HG03521 (cell line): ENCODE results near the gene SLC25A38.

Source experiments
- ATAC-seq: cut with Tn5 transposase; IDR thresholded peaks from one replicate; pipeline ENCODE4 v1.9.1; 2021; ENCODE audit warnings: mild to moderate bottlenecking, moderate library complexity; ENCODE audit not compliant: unreplicated experiment

The SLC25A38 gene

DNA sequence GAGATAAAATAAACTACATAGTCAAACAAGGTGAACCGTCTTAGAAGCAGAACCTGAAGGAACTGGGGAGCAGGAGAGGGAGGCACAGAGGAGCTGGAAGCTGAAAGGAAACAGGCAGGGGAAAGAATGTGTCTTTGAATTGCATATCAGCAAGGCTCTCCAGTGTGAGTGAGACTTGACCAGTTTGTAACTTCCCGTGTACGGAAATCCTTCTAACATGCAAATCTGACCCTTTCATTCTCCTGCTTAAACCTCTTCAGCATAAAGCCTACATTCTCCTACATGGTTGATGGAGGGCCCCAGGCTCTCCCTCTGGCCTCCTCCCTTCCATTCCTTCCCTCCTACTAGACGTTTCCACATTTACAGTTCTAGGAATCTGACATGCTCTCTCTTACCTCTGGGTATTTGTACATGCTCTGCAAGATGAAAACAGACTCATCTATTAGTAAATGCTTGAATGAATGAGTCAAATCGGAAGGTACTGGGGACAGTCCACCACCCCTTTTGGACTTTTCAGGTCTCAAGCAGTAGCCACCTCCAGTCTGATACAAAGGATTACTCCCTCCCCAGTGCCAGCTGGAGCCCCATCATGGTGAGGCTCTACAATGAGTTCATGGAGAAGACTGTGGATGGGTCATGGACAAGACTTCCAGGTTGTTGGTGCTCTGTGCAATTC lies 6.1 kb upstream of the SLC25A38 start:
- ATAC-seq = no peak

DNA sequence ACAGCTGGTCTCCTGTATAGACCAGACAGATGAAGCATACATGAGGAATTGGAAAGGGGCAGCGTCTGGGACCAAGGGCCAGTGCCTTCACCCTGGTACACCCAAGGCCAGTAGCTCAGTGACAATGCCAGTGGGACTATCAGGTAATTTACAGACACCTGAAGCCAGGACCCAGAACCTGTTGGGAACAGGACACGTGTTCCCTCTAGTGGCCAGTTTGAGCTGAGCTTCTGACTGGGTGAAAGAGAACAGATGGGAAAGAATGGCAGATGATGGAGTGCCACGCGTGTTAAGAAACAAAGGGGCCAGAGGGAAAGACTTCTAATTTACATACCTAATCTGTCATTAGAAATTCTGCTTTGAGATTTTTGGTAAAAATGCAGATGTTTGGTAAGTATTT lies 5.1 kb upstream of the SLC25A38 start:
- ATAC-seq = no peak

DNA sequence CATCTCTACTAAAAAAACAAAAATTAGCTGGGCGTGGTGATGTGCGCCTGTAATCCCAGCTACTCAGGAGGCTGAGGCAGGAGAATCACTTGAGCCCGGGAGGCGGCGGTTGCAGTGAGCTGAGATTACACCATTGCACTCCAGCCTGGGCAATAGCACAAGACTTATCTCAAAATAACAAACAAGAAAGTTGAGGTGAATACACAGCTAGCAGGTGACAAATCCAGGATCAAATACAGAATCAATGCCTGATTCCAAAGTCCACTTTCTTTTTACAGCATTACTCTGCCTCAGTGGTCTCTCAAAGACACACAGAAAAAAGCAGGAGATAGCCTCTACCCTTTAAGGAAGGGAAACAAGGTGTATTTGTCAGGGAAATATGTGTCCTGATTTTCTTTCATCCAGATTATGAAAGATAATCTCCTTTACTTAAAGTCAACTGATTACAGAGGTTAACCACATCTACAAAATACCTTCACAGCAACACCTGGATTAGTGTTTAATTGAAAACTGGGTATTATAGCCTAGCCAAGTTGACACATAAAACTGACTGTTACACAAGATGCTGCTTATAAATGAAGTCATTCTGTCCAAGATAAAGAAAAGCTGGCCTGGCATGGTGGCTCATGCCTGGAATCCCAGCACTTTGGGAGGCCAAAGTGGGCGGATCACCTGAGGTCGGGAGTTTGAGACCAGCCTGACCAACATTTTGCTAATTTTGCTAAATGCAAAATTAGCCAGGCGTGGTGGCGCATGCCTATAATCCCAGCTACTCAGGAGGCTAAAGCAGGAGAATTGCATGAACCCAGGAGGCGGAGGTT lies 4.0 kb upstream of the SLC25A38 start:
- no peak for ATAC-seq

DNA sequence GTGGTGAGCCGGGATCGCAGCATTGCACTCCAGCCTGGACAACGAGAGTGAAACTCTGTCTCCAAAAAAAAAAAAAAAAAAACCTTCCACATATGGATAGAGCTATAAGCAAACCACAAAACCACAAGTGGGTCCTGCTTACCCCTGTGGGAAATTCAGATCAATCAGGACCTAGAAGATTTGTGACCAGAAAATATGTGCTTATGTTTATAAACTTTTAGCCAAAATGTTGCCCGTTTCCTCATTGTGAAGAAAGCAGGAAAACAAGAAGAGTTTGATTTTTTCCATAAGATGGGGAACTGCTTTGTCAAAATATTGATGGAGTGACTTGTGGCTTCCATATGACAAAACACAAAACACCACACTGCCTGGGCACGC lies 3.4 kb upstream of the SLC25A38 start:
- ATAC-seq = no peak

DNA sequence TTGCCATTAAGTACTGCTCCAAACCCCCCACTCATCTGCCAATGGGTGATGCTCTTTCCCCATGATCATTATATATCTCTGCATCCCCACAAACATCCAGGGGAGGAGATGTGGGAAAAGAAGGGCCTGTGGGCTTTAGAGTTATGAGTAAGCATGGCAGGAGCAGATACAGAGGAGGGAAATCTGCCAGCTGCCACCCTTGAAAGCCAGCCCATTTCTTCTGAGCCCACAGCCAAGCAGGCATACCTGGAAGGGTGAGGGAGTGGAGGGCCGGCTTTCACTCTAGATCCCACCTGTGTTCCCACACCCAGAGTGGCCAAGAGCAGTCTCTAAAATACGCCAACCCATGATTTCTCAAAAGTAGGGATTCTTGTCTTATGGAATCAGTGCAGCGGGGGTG lies 1.7 kb upstream of the SLC25A38 start:
- no peak for ATAC-seq

DNA sequence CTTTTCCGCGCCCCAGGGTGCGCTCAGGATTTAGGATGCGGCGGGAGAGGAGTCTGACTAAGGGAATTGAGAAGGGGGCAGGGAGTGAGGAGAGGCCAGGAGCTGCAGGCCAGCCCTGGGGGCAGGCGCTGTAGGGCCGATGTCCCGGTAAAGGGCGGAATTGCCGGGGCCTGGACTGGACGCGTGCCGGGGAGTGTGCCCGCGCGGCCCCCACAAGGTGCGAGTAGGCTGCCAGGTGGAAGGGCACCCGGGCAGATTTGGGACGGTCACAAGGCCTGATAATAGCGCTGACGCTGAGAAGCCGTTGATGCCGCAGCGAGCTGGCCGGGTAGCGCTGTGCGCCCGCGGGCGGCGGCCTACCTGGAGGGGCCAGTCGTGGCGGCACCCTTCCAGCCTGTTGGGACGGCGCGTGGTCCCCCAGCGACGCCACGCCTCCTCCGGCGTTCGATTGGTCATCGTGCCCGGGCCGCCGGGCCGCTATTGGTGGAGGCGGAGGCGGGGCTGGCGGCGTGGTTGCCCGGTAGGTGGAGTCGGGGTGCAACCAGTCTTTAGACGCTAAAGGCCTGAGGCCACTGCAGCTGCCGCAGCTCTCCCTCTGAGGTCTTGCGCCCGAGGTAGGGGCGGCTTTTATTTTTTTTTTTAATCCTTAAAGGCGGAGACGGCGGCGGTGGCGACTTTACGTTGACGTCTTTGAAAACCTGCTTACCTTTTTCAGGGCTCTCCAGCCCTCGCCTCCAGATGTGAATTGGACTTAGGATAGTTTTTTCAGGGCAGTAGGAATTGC lies 903 bp downstream of the SLC25A38 start:
- ATAC-seq = peak; percentile 75

DNA sequence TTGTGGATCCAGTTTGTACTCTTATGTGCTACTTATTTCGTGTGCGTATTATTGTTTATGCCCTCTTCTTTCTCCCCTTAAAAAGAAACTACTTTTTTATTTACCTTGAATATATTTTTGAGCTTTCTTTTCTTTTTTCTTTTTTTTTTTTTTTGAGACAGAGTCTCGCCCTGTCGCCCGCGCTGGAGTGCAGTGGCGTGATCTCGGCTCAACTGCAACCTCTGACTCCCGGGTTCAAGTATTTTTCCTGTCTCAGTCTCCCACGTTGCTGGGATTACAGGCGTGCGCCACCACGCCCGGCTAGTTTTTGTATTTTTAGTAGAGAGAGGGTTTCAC lies 1.5 kb downstream of the SLC25A38 start:
- no peak for ATAC-seq

DNA sequence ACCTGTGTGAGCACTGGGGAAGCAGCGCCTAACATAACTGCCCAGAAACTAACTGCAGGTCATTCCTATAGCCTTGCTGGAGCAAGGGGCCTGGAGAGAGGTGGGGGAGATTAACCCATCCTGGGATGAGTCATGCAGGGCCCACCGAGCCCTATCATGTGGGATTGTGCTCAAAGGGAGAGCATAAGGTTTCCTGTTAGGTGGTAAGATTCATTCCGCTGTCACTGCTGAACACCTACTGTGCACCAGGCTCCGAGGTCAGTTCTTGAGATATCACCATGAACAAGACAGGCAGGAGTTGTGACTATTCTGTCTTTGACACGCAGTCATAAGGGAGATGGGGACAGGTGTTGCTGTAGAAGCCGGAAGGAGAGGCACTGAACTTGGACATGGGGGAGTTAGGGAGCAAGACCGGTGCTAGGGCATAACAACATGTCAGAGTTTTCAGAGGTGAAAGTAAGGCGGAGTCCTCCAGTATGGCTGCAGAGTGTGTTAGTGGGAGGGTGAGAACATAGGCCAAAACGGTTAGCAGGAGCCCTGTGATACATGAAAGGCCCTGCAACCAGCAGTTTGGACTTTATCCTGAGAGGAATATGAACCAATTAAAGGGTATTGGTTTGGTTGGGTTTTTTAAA lies 2.4 kb downstream of the SLC25A38 start:
- ATAC-seq = no peak

DNA sequence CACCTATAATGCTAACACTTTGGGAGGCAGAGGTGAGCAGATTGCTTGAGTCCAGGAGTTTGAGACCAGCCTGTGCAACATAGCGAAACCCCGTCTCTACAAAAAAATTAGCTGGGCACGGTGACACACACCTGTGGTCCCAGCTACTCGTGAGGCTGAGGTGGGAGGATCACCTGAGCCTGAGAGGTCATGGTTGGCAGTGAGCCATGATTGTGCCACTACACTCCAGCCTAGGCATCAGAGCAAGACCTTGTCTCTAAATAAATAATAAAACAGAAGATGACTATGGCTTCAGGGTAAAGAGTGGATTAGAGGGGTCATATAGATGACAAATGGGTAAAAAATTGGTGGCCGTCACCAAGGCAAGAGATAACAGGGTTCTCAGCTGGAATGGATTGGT lies 3.1 kb downstream of the SLC25A38 start:
- no peak for ATAC-seq

DNA sequence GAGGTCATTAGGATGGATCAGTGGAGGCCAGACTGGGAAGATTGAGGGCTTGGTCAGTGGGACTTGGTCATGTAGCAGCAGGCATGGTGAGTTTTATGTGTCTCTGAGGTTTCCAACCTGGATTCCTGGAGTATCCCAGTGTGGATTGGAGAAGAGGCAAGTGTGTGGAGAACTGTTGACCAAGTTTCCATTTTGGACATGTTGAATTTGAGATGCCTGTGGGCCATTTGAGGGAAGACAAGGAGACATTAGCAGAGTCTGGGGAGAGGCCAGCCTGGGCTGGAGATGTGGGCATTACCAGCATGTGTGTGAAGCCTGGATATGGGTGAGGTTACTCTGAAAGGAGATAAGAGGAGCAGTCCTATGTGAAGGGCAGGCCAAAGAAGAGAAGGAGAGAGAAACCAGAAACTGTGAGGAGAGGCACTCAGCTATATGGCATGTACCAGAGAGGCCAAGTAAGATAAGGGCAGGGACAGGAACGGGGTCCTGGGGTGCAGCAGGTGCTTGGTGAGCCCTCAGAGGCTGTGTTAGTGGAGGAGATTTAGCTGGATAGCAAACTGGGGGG lies 4.3 kb downstream of the SLC25A38 start:
- no peak for ATAC-seq

DNA sequence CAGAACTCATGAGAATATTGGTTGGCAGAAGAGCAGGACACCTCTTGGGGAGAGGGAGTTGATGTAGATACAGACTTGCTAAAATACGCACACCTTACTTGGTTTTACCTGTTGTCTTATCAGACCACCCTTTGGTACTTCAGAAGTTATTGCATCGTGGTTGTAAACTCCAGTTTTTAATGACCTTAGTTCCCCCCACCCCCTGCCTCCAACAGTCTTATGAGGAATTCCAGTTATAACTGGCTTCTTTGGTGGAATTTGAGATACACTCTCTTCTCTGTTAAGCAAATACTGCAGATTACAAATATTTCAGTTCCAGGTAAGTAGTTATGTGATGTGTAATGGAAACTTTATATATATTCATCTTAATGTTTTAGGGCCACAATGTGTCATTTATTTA lies 5.0 kb downstream of the SLC25A38 start:
- ATAC-seq = no peak

DNA sequence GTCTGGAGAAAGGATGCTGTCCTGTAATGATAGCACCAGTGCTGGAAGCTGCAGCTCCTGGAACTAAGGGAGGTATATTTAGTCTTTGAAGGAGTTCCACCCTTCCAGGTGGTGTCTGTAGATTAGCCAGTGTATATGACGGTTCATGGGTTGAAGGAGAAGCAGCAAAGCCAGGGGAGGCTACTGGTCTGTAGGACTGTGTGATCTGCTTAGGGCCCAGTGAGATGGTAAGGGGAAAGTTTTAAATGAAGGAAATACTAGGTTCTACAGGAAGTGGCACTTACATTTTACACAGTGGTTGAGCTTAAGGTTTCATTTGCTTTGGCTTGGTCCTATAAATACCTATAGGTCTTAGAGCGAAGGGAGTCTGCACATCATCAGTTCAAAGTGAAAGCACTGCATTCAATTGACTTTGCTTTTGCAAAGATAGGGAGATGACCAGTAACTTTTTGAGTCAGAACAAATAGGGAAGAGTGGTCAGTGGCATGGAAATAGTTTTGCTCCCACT lies 5.6 kb downstream of the SLC25A38 start:
- peak; percentile 58 for ATAC-seq

DNA sequence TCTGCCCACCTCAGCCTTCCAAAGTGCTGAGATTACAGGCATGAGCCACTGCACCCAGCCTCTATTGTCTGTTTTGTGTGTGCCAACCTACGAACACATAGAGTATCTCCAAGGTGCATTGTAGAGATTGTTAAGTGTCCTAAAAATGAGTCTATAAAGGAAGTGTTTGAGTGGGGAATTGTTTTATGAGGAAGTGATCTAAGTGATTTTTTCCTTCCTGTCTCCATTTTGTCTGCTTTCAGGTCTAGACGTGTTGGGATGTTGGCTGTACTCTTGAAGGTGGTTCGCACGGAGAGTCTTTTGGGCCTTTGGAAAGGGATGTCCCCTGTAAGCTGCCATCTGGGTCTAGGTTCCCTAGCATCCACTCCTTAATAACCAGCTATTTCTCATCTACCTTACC lies 7.0 kb downstream of the SLC25A38 start:
- no peak for ATAC-seq

DNA sequence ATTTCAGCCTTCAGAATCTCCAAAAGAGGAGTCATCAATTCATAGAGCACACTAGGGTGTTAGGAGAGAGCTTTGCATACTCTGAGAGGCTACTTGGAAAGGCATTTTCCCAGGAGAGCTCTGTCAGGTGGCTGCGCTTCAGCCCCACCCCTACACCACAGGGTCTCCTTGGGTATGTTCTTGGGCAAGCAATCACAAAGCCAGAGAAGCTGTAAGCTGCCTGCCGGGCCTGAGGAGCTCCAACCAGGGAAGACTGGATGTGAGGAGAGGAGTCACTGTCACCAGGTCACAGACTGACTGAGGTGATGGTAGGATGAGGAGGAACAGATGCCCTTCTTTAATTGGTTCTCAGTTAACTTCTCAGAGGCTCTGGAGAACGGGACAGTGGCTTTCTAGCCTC lies 13.5 kb downstream of the SLC25A38 start:
- no peak for ATAC-seq

DNA sequence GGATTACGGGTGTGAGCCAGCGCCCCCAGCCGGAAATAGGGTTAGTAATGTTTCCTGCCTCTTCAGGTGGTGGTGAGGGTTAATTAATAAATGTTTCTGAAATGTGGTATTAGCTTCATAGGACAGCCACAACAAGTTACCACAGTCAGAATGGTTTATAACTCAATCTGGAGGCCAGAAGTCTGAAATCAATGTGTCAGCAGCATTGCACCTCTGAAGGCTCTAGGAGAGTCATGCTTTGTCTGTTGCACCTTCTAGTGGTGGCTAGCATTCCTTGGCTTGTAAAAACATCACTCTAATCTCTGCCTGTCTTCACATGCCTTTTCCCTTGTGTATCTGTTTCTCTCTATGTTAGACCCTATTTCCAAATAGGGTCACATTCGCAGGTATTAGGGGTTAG lies 15.5 kb downstream of the SLC25A38 start:
- ATAC-seq = no peak

DNA sequence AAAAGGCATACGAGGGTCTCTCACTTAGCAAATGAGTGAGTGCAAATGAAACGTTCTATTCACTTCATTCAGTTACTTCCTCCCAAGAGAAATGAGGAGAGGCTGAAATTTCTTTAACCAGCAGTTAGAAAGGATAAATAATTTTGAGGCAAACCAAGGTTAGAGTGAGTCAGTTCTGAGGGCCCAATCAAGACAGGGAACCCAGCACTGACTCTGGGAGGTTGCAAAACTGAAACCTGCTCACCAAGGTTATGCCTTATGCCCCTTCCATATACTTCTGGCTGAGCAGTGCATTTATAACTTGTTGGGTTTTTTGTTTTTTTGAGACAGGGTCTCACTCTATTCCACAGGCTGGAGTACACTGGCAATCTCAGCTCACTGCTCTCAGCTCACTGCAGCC lies 18.8 kb downstream of the SLC25A38 start:
- no peak for ATAC-seq

DNA sequence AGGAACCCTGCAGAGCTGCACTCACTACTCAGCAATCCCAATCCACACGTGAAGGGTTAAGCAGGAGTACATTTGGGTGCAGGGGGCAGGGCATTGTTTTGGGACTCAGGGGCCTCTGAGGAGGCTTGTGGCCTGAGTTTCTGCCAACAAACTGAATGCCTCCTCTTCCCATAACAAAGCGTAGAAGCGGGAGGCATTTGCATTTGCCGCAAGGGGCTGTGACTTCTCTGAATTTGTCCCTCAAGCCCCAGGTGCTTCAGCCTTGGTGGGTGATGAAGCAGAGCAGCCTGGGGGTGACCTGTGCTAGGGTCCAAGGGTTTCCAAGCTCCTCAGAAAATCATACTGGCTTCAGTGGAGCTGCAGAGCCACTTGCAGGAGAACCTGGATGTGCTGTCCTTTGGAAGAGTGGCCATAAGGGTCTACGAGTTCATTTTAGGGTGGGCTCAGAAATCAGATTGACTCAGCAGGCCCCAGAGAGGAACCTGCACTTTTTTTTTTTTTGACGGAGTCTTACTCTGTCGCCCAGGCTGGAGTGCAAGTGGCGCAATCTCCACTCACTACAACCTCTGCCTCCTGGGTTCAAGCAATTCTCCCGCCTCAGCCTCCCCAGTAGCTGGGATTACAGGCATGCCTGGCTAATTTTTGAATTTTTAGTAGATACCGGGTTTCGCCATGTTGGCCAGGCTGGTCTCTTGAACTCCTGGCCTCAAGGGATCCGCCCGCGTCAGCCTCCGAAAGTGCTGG lies 21.9 kb downstream of the SLC25A38 start:
- ATAC-seq = no peak

DNA sequence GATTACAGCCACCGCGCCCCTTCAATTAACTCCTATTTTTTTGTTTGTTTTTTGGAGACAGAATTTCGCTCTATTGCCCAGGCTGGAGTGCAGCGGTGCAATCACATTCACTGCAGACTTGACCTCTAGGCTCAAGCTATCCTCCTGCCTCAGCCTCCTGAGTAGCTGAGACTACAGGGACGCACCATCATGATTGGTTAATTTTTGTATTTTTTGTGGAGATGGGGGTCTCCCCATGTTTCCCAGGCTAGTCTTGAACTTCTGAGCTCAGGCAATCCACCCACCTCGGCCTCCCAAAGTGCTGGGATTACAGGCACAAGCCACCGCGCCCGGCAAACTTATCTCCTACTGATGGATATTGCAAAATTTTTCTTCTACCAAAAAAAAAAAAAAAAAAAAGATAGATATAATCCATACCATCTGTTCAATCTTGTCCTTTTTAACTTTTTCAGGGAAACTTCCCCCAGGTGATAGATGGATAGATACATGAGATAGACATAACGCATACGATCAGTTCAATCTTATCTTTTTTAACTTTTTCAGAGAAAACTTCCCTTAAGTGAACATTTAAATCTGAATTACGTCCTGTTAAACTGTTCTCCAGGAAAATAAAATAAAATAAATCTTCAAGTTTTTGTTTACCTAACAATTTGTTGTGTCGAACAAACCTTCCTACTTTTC lies 22.7 kb downstream of the SLC25A38 start:
- ATAC-seq = no peak

DNA sequence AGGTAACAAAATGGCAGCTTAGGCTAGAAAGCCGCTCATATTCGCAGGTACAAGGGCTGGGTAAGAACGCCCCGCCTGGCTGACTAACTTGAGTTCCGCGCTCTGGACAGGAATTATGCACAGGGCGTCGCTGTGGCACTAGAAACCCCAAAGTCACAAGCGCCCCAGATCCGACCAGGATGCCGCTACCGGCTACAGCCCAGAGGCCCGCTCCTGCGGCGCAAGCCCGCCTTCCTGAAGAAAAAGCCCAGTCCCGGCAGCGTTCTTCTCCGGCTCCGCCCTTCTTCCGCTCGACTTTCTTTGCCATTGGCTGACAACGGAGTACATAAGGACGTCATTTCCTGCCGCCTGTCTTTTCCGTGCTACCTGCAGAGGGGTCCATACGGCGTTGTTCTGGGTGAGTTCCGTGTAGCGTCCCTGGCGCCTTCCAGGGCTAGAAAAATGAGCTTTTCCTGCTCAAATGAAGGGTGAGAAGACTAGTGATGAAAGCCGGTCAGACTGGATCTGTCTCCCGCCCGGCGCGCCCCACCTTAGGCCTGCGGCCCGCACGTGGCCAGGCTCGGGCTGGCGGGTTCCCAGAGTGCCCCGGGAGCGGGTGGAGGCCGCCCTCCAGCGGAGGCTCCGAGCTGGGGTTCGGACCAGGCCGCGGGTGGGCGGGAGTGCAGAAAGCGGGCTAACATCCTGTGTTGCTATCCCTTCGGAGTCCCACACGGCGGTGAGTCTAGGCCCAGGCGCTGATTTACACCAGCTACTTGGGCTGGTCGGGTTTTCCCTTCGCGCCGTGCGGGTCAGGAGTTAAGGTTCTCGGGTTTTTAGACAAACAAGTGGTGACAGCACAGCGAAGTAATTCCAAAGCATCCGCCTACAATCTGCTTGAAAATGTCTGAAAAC lies 23.4 kb downstream of the SLC25A38 start, which contains the start of gene RPSA:
RPSA (plus strand) TSS at position 353 of the 891 bp plus-strand sequence. CDS start 934 bp downstream, outside the sequence.
- ATAC-seq = peak; percentile 96
